K562 (cell line): ENCODE results near the gene FBXL3. TPM values are rescaled to one million over a fixed set of nuclear protein-coding genes. Genes with fewer than 3 reads are reported as not detected.

Experiments used
- ATAC-seq: fragments of 200-7000 bp; cut with Tn5 transposase; 3 replicates; pipeline ENCODE4 v1.9.1; 2020; ENCODE audit warnings: moderate library complexity
- BruUV-seq: library from RNA; stranded (reverse); fragments of 400-500 nt; replicated peaks from 2 replicates; lab custom pipeline; 2021; lab: Mats Ljungman, UMichigan
- CTCF ChIA-PET: fragments of 300-600 bp; formaldehyde crosslinking; extraction: SDS; loops from one replicate; lab custom pipeline; 2021; ENCODE audit warnings: low intra/inter-chr PET ratio; lab: Yijun Ruan, JAX
- POLR2A ChIA-PET: fragments of 300-600, 350-650 bp; sonication (Branson Sonifier 250); formaldehyde crosslinking; extraction: SDS; loops from one replicate; lab custom pipeline; 2021; ENCODE audit warnings: antibody characterized with exemption, inconsistent platforms; lab: Yijun Ruan, JAX
- DNase-seq, 4 experiments: peaks; one replicate each; pipeline versions ENCODE4 v3.0.0 to v3.0.0-alpha.2; 2011 to 2018; ENCODE audit warnings: low spot score in 3 of 4, mixed read lengths in 3 of 4; ENCODE audit errors: extremely low read depth in 1 of 4
- FAIRE-seq: peaks from 2 replicates; lab custom pipeline; 2011; peaks lifted over from hg19 to GRCh38; lab: Jason Lieb, UNC
- H2AFZ ChIP-seq: 2 replicates; pipeline ENCODE4 v1.6.0; 2011; ENCODE audit warnings: low read depth, low read length, control low read depth, inconsistent platforms
- H3K27ac ChIP-seq: fragments of 200-600 bp; 3 replicates; pipeline ENCODE4 v1.8.0; 2011; ENCODE audit warnings: low read depth, mild to moderate bottlenecking, control low read depth, inconsistent platforms, low read length, moderate library complexity, mixed read lengths; ENCODE audit errors: extremely low read depth
- H3K27me3 ChIP-seq, 2 experiments: fragments of 300-600 bp in 1 of 2; 2 replicates in 1 of 2; 3 replicates in 1 of 2; pipeline versions ENCODE4 v1.6.0 to v1.8.0; 2011; ENCODE audit warnings: inconsistent platforms in 2 of 2, low read length in 2 of 2, mild to moderate bottlenecking in 1 of 2, mixed read lengths in 1 of 2, moderate library complexity in 1 of 2; ENCODE audit not compliant: control insufficient read depth in 2 of 2, insufficient read depth in 2 of 2
- H3K36me3 ChIP-seq: fragments of 300-600 bp; 3 replicates; pipeline ENCODE4 v1.8.0; 2011; ENCODE audit warnings: mild to moderate bottlenecking, low read length, inconsistent platforms; ENCODE audit not compliant: control insufficient read depth, insufficient read depth
- H3K4me1 ChIP-seq, 2 experiments: fragments of 200-600 bp in 1 of 2; replicated peaks in 1 of 2; 2 replicates in 1 of 2; 3 replicates in 1 of 2; pipeline versions ENCODE4 v1.5.1 to v1.8.0; 2011; ENCODE audit warnings: inconsistent platforms in 2 of 2, low read length in 2 of 2, mild to moderate bottlenecking in 1 of 2, mixed read lengths in 1 of 2, moderate library complexity in 1 of 2; ENCODE audit not compliant: control insufficient read depth in 2 of 2, insufficient read depth in 2 of 2
- H3K4me2 ChIP-seq: 2 replicates; pipeline ENCODE4 v1.6.1; 2011; ENCODE audit warnings: low read length, control low read depth, inconsistent platforms, mixed read lengths; ENCODE audit not compliant: insufficient read depth
- H3K4me3 ChIP-seq: fragments of 200-600 bp; sonication (generic), shearing (Covaris generic); 2 replicates; pipeline ENCODE4 v1.5.1; 2016; ENCODE audit warnings: control low read depth, inconsistent platforms
- H3K79me2 ChIP-seq: fragments of 200-600 bp; 3 replicates; pipeline ENCODE4 v1.8.0; 2011; ENCODE audit warnings: low read length, inconsistent platforms; ENCODE audit not compliant: control insufficient read depth, insufficient read depth
- H3K9ac ChIP-seq, 2 experiments: 2 replicates each; pipeline versions ENCODE4 v1.6.0 to v1.6.1; 2011; ENCODE audit warnings: low read depth in 2 of 2, low read length in 2 of 2, control low read depth in 1 of 2, inconsistent platforms in 1 of 2, mild to moderate bottlenecking in 1 of 2, mixed read lengths in 1 of 2; ENCODE audit not compliant: insufficient read depth in 1 of 2
- H3K9me1 ChIP-seq: one replicate; pipeline ENCODE4 v1.6.0; 2011; ENCODE audit warnings: inconsistent platforms, mild to moderate bottlenecking, low read length, moderate library complexity; ENCODE audit not compliant: control insufficient read depth, insufficient read depth
- H3K9me3 ChIP-seq: replicated peaks from 2 replicates; pipeline ENCODE4 v1.5.1; 2011; ENCODE audit warnings: low read depth, low read length, inconsistent platforms; ENCODE audit not compliant: control insufficient read depth, insufficient read depth
- H4K20me1 ChIP-seq: replicated peaks from 2 replicates; pipeline ENCODE4 v1.6.1; 2011; ENCODE audit warnings: low read length, inconsistent platforms, mixed read lengths; ENCODE audit not compliant: control insufficient read depth, insufficient read depth
- C11orf30 ChIP-seq: fragments of 450-650 bp; IDR thresholded peaks from 2 replicates; pipeline ENCODE4 v1.6.1; 2016; ENCODE audit warnings: low read depth, mild to moderate bottlenecking
- FIP1L1 ChIP-seq: fragments of 200-400 bp; formaldehyde crosslinking; IDR thresholded peaks from 2 replicates; pipeline ENCODE4 v1.6.1; 2018; ENCODE audit warnings: mild to moderate bottlenecking, low read depth, low read length; ENCODE audit not compliant: poor library complexity, severe bottlenecking
- GTF2F1 ChIP-seq: IDR thresholded peaks from 2 replicates; pipeline ENCODE4 v1.6.1; 2011; ENCODE audit warnings: low read depth, low read length, improper control_type of control experiment
- KLF13 ChIP-seq: fragments of 450-650 bp; IDR thresholded peaks from 2 replicates; pipeline ENCODE4 v1.6.1; 2016; ENCODE audit warnings: missing genetic modification characterization, low read depth, mild to moderate bottlenecking, missing compliant biosample characterization, moderate library complexity, borderline replicate concordance
- NR2F6 ChIP-seq: fragments of 450-650 bp; formaldehyde crosslinking; IDR thresholded peaks from 2 replicates; pipeline ENCODE4 v1.4.0; 2020; ENCODE audit warnings: mild to moderate bottlenecking
- NRF1 ChIP-seq, 2 experiments: fragments of 450-650 bp; IDR thresholded peaks in 1 of 2; conservative IDR thresholded peaks in 1 of 2; 2 replicates each; pipeline ENCODE4 v1.6.1; 2014; ENCODE audit warnings: mild to moderate bottlenecking in 2 of 2
- TOE1 ChIP-seq, 2 experiments: fragments of 450-650 bp in 1 of 2; sonication (generic) in 1 of 2; formaldehyde crosslinking in 1 of 2; IDR thresholded peaks; 2 replicates each; pipeline versions ENCODE4 v1.7.1 to v1.8.0; 2016 to 2022; ENCODE audit warnings: borderline replicate concordance in 2 of 2, mild to moderate bottlenecking in 2 of 2, antibody characterized with exemption in 1 of 2, inconsistent platforms in 1 of 2, low read depth in 1 of 2, missing genetic modification reagents in 1 of 2, moderate library complexity in 1 of 2
- ZBTB7A ChIP-seq: IDR thresholded peaks from 2 replicates; pipeline ENCODE4 v1.6.1; 2011; ENCODE audit warnings: low read depth, mild to moderate bottlenecking, low read length, moderate library complexity, borderline replicate concordance; ENCODE audit not compliant: control insufficient read depth
- ZNF23 ChIP-seq: fragments of 250-450 bp; sonication (Bioruptor Pico); IDR thresholded peaks from 2 replicates; pipeline ENCODE4 v1.4.0; 2020; ENCODE audit warnings: mild to moderate bottlenecking
- WGBS: fragments of 100-300 bp; shearing (Covaris generic); methylation state at CpG from one replicate; pipeline ENCODE4 v1.1.6; 2016; ENCODE audit warnings: low coverage, mixed read lengths; ENCODE audit not compliant: insufficient coverage; ENCODE audit errors: missing lambda C conversion rate; 5-methylcytosine and 5-hydroxymethylcytosine counted together
- in situ Hi-C: fragments of 300-500 bp; cut with MboI; formaldehyde crosslinking; loops from 4 replicates; pipeline ENCODE4 v1.15.0; 2018; ENCODE audit warnings: inconsistent platforms, mixed read lengths
- intact Hi-C: fragments of 100-400 bp; cut with micrococcal nuclease; formaldehyde crosslinking; loops from 2 replicates; pipeline ENCODE4 v1.14.2; 2022
- polyA plus RNA-seq, 8 experiments: library from polyadenylated mRNA; depleted of rRNA in 4 of 8; stranded (reverse) in 5 of 8; unstranded in 3 of 8; fragments of >200 nt; fragmentation: Nextera tagmentation in 2 of 8; fragmentation: Illumina TruSeq in 1 of 8; extraction: Ambion mirVana in 2 of 8; extraction: Trizol in 1 of 8; gene quantifications; 2 replicates each; pipeline versions ENCODE4 v1.2.1 to v1.2.3, GENCODE V29; 2011 to 2014; ENCODE audit warnings: inconsistent platforms in 1 of 8, missing spikeins in 1 of 8
- total RNA-seq, 7 experiments: library from RNA; depleted of rRNA in 6 of 7; stranded (reverse); fragments of >200 nt in 6 of 7; fragmentation: Illumina TruSeq in 2 of 7; extraction: Trizol in 2 of 7; gene quantifications; 2 replicates each; pipeline versions ENCODE4 v1.2.1 to v1.2.3, GENCODE V29; 2011 to 2021; ENCODE audit warnings: low replicate concordance in 1 of 7
- TF ChIP-seq, protein P1 (sequence below): sonication (generic); formaldehyde crosslinking; IDR thresholded peaks from 2 replicates; pipeline ENCODE4 v1.9.0; 2022; ENCODE audit warnings: mild to moderate bottlenecking, missing genetic modification reagents
- TF ChIP-seq, protein P2 (sequence below): fragments of 450-650 bp; IDR thresholded peaks from 2 replicates; pipeline ENCODE4 v1.6.1; 2016; ENCODE audit warnings: borderline replicate concordance
- TF ChIP-seq, protein P3 (sequence below): fragments of 450-650 bp; formaldehyde crosslinking; IDR thresholded peaks from 2 replicates; pipeline ENCODE4 v1.4.0; 2022; ENCODE audit warnings: missing genetic modification characterization
- TF ChIP-seq, protein P4 (sequence below): fragments of 200-800 bp; sonication (Bioruptor generic); IDR thresholded peaks from 2 replicates; pipeline ENCODE4 v1.6.1; 2017; ENCODE audit warnings: missing genetic modification characterization, missing compliant biosample characterization

FBXL3 gene
- total and polyA plus RNA-seq, 9 of the 15 experiments (the other 6 are each of a cell fraction or from before 2014, with no cell fraction given): 3.8 to 16.4 (median 12.6) TPM

DNA sequence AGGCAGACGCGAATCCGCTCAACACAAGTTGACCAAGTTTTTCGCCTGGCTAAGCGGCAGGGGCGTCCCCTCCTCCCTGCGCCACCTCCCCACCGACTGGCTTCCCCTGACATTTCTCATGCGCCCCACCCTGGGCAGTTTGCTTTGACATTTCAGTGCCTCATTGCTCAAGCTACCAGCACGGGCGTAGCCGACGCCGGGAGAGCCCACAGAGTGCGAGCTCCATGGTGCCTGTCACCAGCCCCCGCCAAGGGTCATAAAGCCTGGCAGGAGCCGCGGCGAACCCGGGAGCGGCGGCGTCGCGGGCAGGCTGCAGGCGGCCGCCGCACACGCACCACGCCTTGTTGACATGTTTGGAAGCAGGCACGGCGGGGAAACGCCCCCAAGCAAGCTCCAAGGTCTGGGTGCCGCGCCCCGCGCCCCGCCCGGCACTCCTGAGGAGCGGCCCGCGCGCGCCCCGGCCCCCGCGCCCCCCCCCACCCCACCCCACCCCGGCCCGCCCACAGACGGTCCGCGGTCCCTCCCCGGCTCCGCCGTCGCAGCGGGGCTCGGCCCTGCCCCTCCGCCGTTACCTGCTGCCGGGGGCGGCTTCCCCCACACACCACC, 601 bp downstream of the FBXL3 start:
- peak overlapping the region; percentile 87 to 96 for H3K9ac ChIP-seq
- peaks cover 16% of the 10 kb centered on the region for H4K20me1 ChIP-seq
- H3K79me2 ChIP-seq: peaks cover 51% of the 10 kb centered on the region
- H2AFZ ChIP-seq: peak overlapping the region; percentile 89
- H3K4me3 ChIP-seq: peak overlapping the region; percentile 93
- CTCF ChIA-PET: no interaction called here
- peaks cover 5% of the 10 kb centered on the region for H3K9me1 ChIP-seq
- ATAC-seq (peak; percentile 86), DNase-seq (peak; percentile 76 to 85 (median 80)), FAIRE-seq (no peak)
- H3K9me3 ChIP-seq: no peaks in the 10 kb centered on the region
- in situ Hi-C loops: loop anchor here (10.0 kb wide), 1 partner anchor 288 kb away; no protein-coding TSS in a partner anchor
- 2% methylated on average over 9 of the region's 62 CpGs for WGBS
- H3K27ac ChIP-seq: peak overlapping the region; percentile 96
- H3K4me1 ChIP-seq: peaks cover 6 to 8% of the 10 kb centered on the region in 2 experiments; a peak in 4 of 5 replicates
- BruUV-seq: no TSS peak
- intact Hi-C loops: loop anchor here (5.0 kb wide), 1 partner anchor 301 kb away; the partner anchor contains the start of gene MYCBP2
- H3K36me3 ChIP-seq: peaks cover 22% of the 10 kb centered on the region; the same call in 2 of the 3 replicates
- peak overlapping the region; percentile 78 for H3K4me2 ChIP-seq
- H3K27me3 ChIP-seq: no peaks in the 10 kb centered on the region
- POLR2A ChIA-PET: interaction anchor here (1.0 to 3.0 kb wide), 8 partner anchors 8 to 191 kb away, joined by 3 to 13 read pairs (median 4); no protein-coding TSS in a partner anchor
- TF ChIP-seq GTF2F1: no peak
- TF ChIP-seq, protein P1, sequence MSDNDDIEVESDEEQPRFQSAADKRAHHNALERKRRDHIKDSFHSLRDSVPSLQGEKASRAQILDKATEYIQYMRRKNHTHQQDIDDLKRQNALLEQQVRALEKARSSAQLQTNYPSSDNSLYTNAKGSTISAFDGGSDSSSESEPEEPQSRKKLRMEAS (CRISPR knock-in tag): peak; percentile 55
- TF ChIP-seq NR2F6 (CRISPR knock-in tag): no peak
- peak; percentile 53 for TF ChIP-seq FIP1L1
- no peak for TF ChIP-seq ZNF23 (CRISPR knock-in tag)
- TF ChIP-seq, protein P2, sequence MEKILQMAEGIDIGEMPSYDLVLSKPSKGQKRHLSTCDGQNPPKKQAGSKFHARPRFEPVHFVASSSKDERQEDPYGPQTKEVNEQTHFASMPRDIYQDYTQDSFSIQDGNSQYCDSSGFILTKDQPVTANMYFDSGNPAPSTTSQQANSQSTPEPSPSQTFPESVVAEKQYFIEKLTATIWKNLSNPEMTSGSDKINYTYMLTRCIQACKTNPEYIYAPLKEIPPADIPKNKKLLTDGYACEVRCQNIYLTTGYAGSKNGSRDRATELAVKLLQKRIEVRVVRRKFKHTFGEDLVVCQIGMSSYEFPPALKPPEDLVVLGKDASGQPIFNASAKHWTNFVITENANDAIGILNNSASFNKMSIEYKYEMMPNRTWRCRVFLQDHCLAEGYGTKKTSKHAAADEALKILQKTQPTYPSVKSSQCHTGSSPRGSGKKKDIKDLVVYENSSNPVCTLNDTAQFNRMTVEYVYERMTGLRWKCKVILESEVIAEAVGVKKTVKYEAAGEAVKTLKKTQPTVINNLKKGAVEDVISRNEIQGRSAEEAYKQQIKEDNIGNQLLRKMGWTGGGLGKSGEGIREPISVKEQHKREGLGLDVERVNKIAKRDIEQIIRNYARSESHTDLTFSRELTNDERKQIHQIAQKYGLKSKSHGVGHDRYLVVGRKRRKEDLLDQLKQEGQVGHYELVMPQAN: peak; percentile 85
- TF ChIP-seq TOE1 (IDR thresholded peaks at IDR 0.05; ENCODE audit: borderline replicate concordance): 0 out of 2 replicates have a peak, but pooled peaks have one; percentile 16
- no peak for TF ChIP-seq TOE1 (CRISPR knock-in tag; IDR thresholded peaks at IDR 0.05; ENCODE audit: borderline replicate concordance, low read depth)
- TF ChIP-seq, protein P3, sequence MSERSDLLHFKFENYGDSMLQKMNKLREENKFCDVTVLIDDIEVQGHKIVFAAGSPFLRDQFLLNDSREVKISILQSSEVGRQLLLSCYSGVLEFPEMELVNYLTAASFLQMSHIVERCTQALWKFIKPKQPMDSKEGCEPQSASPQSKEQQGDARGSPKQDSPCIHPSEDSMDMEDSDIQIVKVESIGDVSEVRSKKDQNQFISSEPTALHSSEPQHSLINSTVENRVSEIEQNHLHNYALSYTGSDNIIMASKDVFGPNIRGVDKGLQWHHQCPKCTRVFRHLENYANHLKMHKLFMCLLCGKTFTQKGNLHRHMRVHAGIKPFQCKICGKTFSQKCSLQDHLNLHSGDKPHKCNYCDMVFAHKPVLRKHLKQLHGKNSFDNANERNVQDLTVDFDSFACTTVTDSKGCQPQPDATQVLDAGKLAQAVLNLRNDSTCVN (CRISPR knock-in tag): no peak
- TF ChIP-seq C11orf30: no peak
- TF ChIP-seq, protein P4, sequence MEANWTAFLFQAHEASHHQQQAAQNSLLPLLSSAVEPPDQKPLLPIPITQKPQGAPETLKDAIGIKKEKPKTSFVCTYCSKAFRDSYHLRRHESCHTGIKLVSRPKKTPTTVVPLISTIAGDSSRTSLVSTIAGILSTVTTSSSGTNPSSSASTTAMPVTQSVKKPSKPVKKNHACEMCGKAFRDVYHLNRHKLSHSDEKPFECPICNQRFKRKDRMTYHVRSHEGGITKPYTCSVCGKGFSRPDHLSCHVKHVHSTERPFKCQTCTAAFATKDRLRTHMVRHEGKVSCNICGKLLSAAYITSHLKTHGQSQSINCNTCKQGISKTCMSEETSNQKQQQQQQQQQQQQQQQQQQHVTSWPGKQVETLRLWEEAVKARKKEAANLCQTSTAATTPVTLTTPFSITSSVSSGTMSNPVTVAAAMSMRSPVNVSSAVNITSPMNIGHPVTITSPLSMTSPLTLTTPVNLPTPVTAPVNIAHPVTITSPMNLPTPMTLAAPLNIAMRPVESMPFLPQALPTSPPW: peak; percentile 96
- peak; percentile 51 to 65 for TF ChIP-seq NRF1 (conservative IDR thresholded peaks at IDR 0.05 in 1 of 2, IDR thresholded peaks at IDR 0.05 in 1 of 2)
- TF ChIP-seq ZBTB7A: no peak
- TF ChIP-seq KLF13 (tag): peak; percentile 81; the same call in 1 of the 2 replicates
